GM04504 (cell line): ENCODE results near the gene RNF208.

Source experiments
- DNase-seq: peaks from one replicate; pipeline ENCODE4 v3.0.0-alpha.2; 2012; ENCODE audit warnings: low read depth

The RNF208 gene

GRCh38 chr9:137227853-137228505, 5.9 kb upstream of the RNF208 start:
- no peak for DNase-seq

- peak; percentile 41 for DNase-seq
Observed at GRCh38 chr9:137227054-137227852, 5.2 kb upstream of the RNF208 start, which contains the start of gene RNF224. TSS of gene RNF224 (plus strand) at chr9:137227502. CDS start at chr9:137228336, 834 bp downstream.

- DNase-seq = no peak
Observed at GRCh38 chr9:137226338-137227053, 4.5 kb upstream of the RNF208 start.

GRCh38 chr9:137225699-137226331, 3.8 kb upstream of the RNF208 start:
- DNase-seq = no peak

GRCh38 chr9:137224830-137225694, 3.0 kb upstream of the RNF208 start, which contains the start of gene CYSRT1:
TSS of gene CYSRT1 (plus strand) at chr9:137225174. CDS start at chr9:137225622, 448 bp downstream.
- DNase-seq = no peak

- DNase-seq = peak; percentile 98
Observed at GRCh38 chr9:137223078-137223970, 1.3 kb upstream of the RNF208 start.

GRCh38 chr9:137221506-137222111, 431 bp downstream of the RNF208 start:
- no peak for DNase-seq

- no peak for DNase-seq
Observed at GRCh38 chr9:137221095-137221505, 940 bp downstream of the RNF208 start.

- no peak for DNase-seq
Observed at GRCh38 chr9:137220317-137221094, 1.5 kb downstream of the RNF208 start.

- no peak for DNase-seq
Observed at GRCh38 chr9:137219757-137220316, 2.2 kb downstream of the RNF208 start.

- no peak for DNase-seq
Observed at GRCh38 chr9:137218754-137219271, 3.2 kb downstream of the RNF208 start.

GRCh38 chr9:137218212-137218753, 3.8 kb downstream of the RNF208 start:
- no peak for DNase-seq

- no peak for DNase-seq
Observed at GRCh38 chr9:137217276-137218211, 4.5 kb downstream of the RNF208 start.

- DNase-seq = no peak
Observed at GRCh38 chr9:137216188-137216965, 5.7 kb downstream of the RNF208 start.

GRCh38 chr9:137215196-137215986, 6.6 kb downstream of the RNF208 start:
- no peak for DNase-seq
